Measurements from ENCODE around the gene HMMR.

The HMMR gene

DNA sequence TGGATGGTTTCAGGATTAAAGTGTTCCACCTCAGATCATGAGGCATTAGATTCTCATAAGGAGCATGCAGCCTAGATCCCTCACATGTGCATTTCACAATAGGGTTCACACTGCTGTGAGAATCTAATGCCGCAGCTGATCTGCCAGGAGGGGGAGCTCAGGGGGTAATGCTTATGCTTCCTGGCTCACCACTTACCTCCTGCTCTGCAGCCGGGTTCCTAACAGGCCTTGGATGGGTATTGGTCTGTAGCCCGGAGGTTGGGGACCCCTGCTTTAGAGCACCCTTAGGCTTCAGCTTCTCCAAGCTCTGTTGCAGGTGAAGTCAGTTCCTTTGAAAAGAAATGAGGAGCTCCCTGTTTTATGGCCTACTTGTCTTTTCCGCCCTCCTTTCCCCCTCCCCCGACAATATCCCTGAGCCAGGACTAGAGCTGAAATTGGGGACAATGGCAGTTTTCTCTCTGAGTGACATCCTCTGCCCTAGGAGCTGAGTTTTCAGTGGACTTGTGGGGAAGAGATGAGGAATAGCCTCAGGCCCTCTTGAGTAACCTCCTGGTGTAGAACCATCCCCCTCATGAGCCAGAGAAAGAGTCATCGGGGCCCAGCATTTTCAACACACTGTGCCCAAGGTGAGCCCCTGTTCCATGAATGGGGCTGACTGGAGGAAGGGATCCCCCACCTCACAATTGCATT lies 28.8 kb downstream of the HMMR start:
- CTCF ChIA-PET = interaction anchor here (0.8 to 1.5 kb wide), 5 partner anchors 11 to 29 kb away, joined by 3 to 8 read pairs (median 3); partner anchors contain the start of genes HMMR, MAT2B and NUDCD2
- POLR2A ChIA-PET = no interaction called here
- TF ChIP-seq, protein P1, sequence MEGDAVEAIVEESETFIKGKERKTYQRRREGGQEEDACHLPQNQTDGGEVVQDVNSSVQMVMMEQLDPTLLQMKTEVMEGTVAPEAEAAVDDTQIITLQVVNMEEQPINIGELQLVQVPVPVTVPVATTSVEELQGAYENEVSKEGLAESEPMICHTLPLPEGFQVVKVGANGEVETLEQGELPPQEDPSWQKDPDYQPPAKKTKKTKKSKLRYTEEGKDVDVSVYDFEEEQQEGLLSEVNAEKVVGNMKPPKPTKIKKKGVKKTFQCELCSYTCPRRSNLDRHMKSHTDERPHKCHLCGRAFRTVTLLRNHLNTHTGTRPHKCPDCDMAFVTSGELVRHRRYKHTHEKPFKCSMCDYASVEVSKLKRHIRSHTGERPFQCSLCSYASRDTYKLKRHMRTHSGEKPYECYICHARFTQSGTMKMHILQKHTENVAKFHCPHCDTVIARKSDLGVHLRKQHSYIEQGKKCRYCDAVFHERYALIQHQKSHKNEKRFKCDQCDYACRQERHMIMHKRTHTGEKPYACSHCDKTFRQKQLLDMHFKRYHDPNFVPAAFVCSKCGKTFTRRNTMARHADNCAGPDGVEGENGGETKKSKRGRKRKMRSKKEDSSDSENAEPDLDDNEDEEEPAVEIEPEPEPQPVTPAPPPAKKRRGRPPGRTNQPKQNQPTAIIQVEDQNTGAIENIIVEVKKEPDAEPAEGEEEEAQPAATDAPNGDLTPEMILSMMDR (IDR thresholded peaks at IDR 0.05; ENCODE audit: insufficient read depth, low read length, missing control alignments) = peak; percentile 29
- no peak for DNase-seq (ENCODE audit: low read depth, low spot score)
- H3K4me3 ChIP-seq (ENCODE audit: low read depth, low read length) = no peak overlapping the region

DNA sequence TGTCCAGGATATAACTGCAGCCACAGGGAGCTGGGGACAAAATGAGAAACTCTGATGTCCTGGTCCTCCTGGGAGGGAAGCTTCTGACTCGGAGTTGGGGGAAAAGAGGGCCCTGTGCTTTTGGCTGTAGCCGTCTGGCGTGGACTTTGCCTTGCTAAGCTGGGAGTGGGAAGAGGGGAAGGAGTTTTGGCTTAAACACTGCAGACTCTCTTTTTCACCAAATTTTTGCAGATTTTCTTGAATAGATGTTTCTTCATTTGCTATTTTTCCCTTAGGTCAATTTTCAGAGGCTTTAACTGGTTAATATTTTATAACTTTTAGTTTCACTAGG lies 29.3 kb downstream of the HMMR start:
- ChIA-PET POLR2A (no interaction called here), CTCF (interaction anchor here (1.0 to 1.5 kb wide), 3 partner anchors 14 to 19 kb away, joined by 3 to 8 read pairs (median 3); partner anchors contain the start of gene MAT2B)
- no peak overlapping the region for H3K4me3 ChIP-seq (ENCODE audit: low read depth, low read length)
- TF ChIP-seq, protein P1 (IDR thresholded peaks at IDR 0.05; ENCODE audit: insufficient read depth, low read length, missing control alignments) = no peak
- DNase-seq (ENCODE audit: low read depth, low spot score) = no peak

DNA sequence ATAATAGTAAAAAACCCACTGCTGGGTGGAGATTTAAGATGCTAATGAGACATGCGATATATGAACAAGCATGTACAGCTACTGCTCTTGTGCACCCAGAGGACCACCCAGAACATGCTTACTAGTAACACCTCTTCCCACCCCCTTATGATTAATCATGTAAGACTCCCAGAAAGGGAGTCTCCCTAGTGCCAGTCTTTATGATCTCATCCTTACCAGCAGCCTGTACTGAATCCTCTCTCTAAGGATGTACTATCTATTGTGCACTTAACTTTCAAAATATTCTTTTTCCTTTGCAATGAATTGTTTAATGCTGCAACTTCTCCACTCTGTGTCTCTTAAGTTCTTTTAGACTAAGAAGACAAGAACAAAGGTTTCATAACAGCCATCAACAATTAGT lies 35.9 kb downstream of the HMMR start:
- ChIA-PET POLR2A (no interaction called here), CTCF (no interaction called here)
- no peak for DNase-seq (ENCODE audit: low read depth, low spot score)
- TF ChIP-seq, protein P1 (IDR thresholded peaks at IDR 0.05; ENCODE audit: insufficient read depth, low read length, missing control alignments) = no peak
- H3K4me3 ChIP-seq (ENCODE audit: low read depth, low read length) = no peak overlapping the region

DNA sequence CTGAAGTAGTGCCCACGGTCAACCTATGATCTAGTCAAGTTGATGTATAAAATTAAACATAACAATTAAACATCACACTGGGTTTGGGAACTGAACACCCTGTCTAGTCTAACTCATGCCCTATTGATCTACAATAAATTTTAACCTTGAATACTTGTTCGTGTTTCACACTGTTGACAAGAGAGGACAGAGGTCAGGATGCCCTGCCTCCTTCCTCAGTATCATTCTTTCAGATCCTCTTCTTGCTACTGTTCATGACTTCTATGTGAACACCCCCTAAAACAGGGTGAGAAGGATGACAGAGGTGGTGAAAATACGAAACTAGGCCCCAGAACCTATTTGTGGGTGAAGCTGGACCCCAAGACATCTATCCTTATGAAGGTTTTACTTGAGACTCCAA lies 36.9 kb downstream of the HMMR start:
- H3K4me3 ChIP-seq (ENCODE audit: low read depth, low read length) = no peak overlapping the region
- ChIA-PET POLR2A (no interaction called here), CTCF (no interaction called here)
- TF ChIP-seq, protein P1 (IDR thresholded peaks at IDR 0.05; ENCODE audit: insufficient read depth, low read length, missing control alignments) = no peak
- no peak for DNase-seq (ENCODE audit: low read depth, low spot score)

DNA sequence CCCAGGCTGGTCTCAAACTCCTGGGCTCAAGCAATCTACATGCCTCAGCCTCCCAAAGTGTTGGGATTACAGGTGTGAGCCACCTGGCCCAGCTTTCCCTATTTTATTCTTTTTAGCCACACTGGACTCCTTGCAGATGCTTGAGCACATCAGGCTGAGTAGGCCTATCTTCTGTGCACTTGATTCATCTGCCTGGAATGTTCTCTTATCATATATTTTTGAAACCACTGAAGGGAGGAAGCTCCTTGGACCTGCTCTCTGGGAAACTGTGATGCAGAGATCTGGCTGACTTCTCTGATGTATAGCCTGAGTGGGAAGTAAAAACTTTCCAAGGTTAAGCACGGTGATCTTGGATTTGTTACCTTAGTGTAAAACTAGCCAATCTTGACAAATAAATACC lies 38.5 kb downstream of the HMMR start:
- no peak for DNase-seq (ENCODE audit: low read depth, low spot score)
- H3K4me3 ChIP-seq (ENCODE audit: low read depth, low read length) = no peak overlapping the region
- CTCF ChIA-PET = interaction anchor here (1.2 to 1.3 kb wide), 2 partner anchors 25 to 26 kb away, joined by 4 to 5 read pairs; no protein-coding TSS in a partner anchor
- POLR2A ChIA-PET = no interaction called here
- TF ChIP-seq, protein P1 (IDR thresholded peaks at IDR 0.05; ENCODE audit: insufficient read depth, low read length, missing control alignments) = no peak

DNA sequence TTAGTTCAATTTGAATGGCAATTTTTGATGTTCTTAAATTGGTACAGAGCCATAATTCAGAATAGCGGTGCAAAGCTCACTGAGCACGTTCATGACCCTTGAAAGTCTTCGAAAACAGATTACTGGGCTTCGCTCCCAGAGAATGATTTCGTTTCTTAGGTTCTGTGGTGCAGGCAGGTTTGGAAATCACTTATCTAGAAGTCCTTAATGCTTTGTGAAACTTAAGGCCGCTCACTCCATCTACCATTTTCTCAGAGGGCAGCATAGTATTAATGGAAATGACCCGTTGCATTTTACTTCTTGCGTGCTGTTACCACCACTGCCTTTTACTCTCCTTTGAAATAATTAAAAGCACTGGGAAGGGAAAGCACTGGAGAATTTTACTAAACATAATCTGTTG lies 42.1 kb downstream of the HMMR start:
- no peak for DNase-seq (ENCODE audit: low read depth, low spot score)
- peak overlapping the region; percentile 78 for H3K4me3 ChIP-seq (ENCODE audit: low read depth, low read length)
- ChIA-PET POLR2A (no interaction called here), CTCF (interaction anchor here (1.0 to 2.0 kb wide), 7 partner anchors 11 to 29 kb away, joined by 3 to 8 read pairs (median 4); no protein-coding TSS in a partner anchor)
- TF ChIP-seq, protein P1 (IDR thresholded peaks at IDR 0.05; ENCODE audit: insufficient read depth, low read length, missing control alignments) = no peak
